GM18909 (cell line): Measurements from ENCODE around the gene SLCO1B3.

Experiments
- ATAC-seq: cut with Tn5 transposase; IDR thresholded peaks from one replicate; pipeline ENCODE4 v1.9.1; 2021; ENCODE audit warnings: mild to moderate bottlenecking; ENCODE audit not compliant: unreplicated experiment, poor library complexity

SLCO1B3 gene

GRCh38 chr12:20868277-20868676 lies 57.8 kb downstream of the SLCO1B3 start:
- no peak for ATAC-seq

DNA sequence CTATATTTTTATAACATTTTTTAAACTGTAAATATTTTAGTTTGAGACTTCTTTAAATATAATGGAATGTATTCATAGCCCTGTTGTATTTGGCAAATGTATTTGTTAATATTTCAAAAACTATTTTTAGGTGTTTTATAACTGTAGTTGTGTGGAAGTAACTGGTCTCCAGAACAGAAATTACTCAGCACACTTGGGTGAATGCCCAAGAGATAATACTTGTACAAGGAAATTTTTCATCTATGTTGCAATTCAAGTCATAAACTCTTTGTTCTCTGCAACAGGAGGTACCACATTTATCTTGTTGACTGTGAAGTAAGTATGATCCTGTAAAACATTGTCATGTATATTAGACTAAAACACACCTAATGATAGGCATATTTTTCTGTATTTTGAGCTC lies 72.8 kb downstream of the SLCO1B3 start:
- no peak for ATAC-seq

GRCh38 chr12:20885116-20885515 lies 74.6 kb downstream of the SLCO1B3 start:
- ATAC-seq, result no peak

GRCh38 chr12:20885552-20885951 lies 75.0 kb downstream of the SLCO1B3 start:
- no peak for ATAC-seq

GRCh38 chr12:20917269-20917668 lies 106.8 kb downstream of the SLCO1B3 start:
- ATAC-seq, result no peak

GRCh38 chr12:20917819-20918218 lies 107.3 kb downstream of the SLCO1B3 start:
- no peak for ATAC-seq

DNA sequence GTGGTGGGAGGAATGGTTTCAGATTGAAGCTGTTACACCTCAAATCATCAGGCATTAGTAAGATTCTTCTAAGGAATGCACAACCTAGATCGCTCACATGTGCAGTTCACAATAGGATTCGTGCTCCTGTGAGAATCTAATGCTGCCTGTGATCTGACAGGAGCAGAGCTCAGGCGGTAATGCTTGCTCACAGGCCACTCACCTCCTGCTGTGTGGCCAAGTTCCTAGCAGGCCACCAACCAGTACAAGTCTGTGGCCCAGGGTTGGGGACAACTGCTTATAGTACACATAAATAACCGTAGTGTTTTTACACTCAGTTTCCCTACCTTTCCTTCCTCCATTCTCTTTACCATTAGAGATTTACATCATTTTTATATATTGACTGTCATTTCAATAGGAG lies 121.4 kb downstream of the SLCO1B3 start:
- no peak for ATAC-seq

DNA sequence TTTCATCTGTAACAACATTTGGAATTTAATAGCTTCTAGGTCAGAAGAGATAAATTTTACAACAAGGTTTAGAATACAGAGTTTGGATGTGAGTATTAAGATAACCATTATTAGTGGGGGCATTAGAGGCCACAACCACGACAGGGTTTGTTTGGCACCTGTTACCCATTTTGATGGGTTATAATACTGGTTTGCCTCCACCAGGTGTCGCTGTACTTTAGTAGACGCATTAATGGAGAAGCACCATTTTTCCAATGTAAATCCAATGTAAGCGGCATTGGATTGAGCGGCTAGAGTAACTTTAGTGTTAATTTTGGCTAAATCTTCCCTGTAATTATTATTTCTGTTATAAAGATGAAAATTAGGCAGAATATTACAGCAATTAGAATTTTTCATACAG lies 136.2 kb downstream of the SLCO1B3 start:
- ATAC-seq, result peak; percentile 57

DNA sequence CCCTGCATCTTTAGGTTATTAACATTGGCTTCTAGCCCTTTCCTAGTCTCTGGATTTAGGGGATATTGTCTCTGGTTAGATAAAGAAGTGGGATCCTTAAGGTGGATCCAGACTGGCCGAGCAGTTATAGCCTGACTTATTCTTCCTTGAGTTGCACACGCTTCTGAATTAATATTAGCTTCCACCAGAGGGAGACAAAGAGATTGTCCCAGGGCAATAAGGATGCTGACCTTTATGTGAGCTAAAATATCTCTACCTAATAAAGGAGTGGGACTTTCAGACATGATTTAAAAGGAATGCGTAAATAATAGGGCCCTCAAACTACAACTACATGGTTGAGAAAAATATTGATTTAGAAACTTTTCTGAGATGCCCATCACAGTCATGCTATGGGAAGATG lies 139.7 kb downstream of the SLCO1B3 start:
- peak; percentile 76 for ATAC-seq

GRCh38 chr12:20963303-20963702 lies 152.8 kb downstream of the SLCO1B3 start:
- ATAC-seq, result no peak

DNA sequence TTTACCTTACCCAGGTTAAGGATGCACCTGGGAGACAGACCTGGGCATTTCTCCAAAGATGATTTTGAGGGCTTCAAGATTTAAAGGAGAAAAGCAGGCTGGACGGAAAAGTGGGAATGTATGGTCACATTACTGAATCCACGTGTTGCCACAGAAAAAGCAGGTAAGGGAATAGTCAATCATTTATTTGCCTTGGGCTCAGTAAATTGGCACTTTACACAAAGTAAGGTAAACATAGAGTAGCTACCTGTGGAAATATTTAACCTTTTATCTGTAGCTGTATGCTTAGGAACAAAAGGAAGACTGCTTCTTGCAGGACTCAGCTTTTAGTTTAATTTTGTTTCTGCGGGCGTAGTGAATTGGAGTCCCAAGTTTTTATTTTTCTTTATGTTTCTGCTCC lies 153.3 kb downstream of the SLCO1B3 start:
- ATAC-seq, result no peak
